Brain microvascular endothelial cell (primary cell): ENCODE measurements around the gene ARHGAP15.

Experiments
- DNase-seq: peaks from one replicate; pipeline ENCODE4 v3.0.0-alpha.2; 2020
- H3K27ac ChIP-seq: fragments of 250-450 bp; sonication (Bioruptor Pico); 2 replicates; pipeline ENCODE4 v1.5.1; 2020; ENCODE audit warnings: mild to moderate bottlenecking, moderate library complexity
- H3K27me3 ChIP-seq: fragments of 250-450 bp; sonication (Bioruptor Pico); replicated peaks from 2 replicates; pipeline ENCODE4 v1.5.1; 2020; ENCODE audit warnings: mild to moderate bottlenecking
- H3K36me3 ChIP-seq: fragments of 250-450 bp; sonication (Bioruptor Pico); replicated peaks from 2 replicates; pipeline ENCODE4 v1.5.1; 2020; ENCODE audit warnings: mild to moderate bottlenecking
- H3K4me3 ChIP-seq: 2 replicates; pipeline ENCODE4 v1.5.1; 2011; ENCODE audit warnings: low read depth, mild to moderate bottlenecking, control low read depth, low read length, moderate library complexity
- in situ Hi-C: cut with HindIII; loops from 2 replicates; pipeline ENCODE4 v1.10.0; 2017; ENCODE audit warnings: low sequenced_read_pairs, low pct_ligation_motif_present
- TF ChIP-seq, protein P1 (sequence below): IDR thresholded peaks from 2 replicates; pipeline ENCODE4 v1.5.1; 2011; ENCODE audit warnings: low read depth, mild to moderate bottlenecking, moderate library complexity, low read length, control low read depth, inconsistent platforms; ENCODE audit errors: missing control alignments

ARHGAP15 gene

GRCh38 chr2:143504397-143504796 lies 375.2 kb downstream of the ARHGAP15 start:
- in situ Hi-C loops: no loop called here
- no peak overlapping the region for H3K27ac ChIP-seq
- no peak overlapping the region for H3K4me3 ChIP-seq
- H3K36me3 ChIP-seq: no peaks in the 10 kb centered on the region
- H3K27me3 ChIP-seq: no peaks in the 10 kb centered on the region
- TF ChIP-seq, protein P1, sequence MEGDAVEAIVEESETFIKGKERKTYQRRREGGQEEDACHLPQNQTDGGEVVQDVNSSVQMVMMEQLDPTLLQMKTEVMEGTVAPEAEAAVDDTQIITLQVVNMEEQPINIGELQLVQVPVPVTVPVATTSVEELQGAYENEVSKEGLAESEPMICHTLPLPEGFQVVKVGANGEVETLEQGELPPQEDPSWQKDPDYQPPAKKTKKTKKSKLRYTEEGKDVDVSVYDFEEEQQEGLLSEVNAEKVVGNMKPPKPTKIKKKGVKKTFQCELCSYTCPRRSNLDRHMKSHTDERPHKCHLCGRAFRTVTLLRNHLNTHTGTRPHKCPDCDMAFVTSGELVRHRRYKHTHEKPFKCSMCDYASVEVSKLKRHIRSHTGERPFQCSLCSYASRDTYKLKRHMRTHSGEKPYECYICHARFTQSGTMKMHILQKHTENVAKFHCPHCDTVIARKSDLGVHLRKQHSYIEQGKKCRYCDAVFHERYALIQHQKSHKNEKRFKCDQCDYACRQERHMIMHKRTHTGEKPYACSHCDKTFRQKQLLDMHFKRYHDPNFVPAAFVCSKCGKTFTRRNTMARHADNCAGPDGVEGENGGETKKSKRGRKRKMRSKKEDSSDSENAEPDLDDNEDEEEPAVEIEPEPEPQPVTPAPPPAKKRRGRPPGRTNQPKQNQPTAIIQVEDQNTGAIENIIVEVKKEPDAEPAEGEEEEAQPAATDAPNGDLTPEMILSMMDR: no peak
- no peak for DNase-seq

- TF ChIP-seq, protein P1: no peak
- no peaks in the 10 kb centered on the region for H3K36me3 ChIP-seq
- no peak overlapping the region for H3K27ac ChIP-seq
- DNase-seq: no peak
- no peak overlapping the region for H3K4me3 ChIP-seq
- in situ Hi-C loops: no loop called here
- H3K27me3 ChIP-seq: no peaks in the 10 kb centered on the region
These were observed 376.3 kb downstream of the ARHGAP15 start for GRCh38 chr2:143505542-143505941.

DNA sequence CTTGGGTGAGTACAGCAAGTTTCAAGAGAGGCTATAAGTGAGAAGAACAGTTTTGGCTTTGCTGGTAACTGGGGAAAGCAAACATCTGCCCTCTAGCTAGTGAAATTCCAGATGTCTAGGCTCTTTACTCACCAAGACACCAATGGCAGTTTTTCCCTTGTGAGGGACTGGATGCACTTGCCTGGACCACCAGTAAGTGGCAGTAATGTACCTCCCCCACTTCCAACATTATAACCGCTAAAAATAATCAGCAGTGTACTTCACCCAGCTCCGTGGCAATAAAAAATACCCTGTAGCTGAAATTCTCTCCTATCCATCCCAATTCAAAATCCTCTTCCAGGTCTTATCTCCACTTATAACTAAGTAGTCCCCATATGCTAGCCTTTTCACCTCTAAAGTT lies 383.9 kb downstream of the ARHGAP15 start:
- Histone ChIP-seq H3K36me3 (no peaks in the 10 kb centered on the region), H3K27ac (no peak overlapping the region), H3K4me3 (no peak overlapping the region), H3K27me3 (no peaks in the 10 kb centered on the region)
- in situ Hi-C loops: no loop called here
- TF ChIP-seq, protein P1: peak; percentile 93
- peak; percentile 72 for DNase-seq

DNA sequence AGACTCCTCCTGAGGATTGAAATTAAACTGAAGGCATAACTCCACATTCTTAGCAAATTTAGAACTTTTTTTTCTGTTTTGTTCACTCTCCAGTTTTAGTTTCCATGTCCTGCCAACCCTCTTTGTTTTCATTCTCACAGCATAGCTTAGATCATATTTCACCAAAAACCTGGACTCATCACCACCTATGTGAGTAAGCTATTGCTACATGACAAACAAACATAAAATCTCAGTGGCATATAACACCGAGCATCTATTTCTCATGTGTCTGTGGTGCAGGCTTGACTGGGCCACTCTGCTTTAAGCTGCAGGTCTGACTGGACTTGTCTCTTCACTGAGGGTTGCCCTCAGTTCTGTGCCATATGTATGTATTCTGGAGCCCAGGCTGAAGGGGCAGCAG lies 385.2 kb downstream of the ARHGAP15 start:
- DNase-seq: no peak
- Histone ChIP-seq H3K4me3 (no peak overlapping the region), H3K27me3 (no peaks in the 10 kb centered on the region), H3K36me3 (no peaks in the 10 kb centered on the region), H3K27ac (no peak overlapping the region)
- in situ Hi-C loops: no loop called here
- TF ChIP-seq, protein P1: no peak

- Histone ChIP-seq H3K4me3 (no peak overlapping the region), H3K36me3 (no peaks in the 10 kb centered on the region), H3K27me3 (no peaks in the 10 kb centered on the region), H3K27ac (no peak overlapping the region)
- DNase-seq: no peak
- in situ Hi-C loops: no loop called here
- TF ChIP-seq, protein P1: no peak
These were observed 386.1 kb downstream of the ARHGAP15 start for GRCh38 chr2:143515318-143515717.

DNA sequence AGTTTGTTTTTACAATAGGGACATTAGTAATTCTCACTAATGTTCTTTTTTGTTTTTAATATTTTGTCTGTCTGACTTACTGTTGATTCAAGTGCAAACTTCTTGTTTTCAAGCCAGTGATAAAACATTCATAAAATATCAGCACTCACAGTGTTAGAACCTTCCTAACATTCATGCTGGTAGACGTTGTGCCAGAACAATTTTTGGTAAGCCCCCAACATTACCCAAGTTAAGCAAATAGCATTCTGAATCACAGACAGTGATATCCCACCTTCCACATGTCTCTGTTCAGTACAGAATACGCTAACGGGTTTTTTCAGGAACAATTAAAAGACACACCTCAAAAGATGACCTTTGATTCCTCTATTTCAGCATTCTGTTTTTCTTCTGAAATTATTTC lies 390.3 kb downstream of the ARHGAP15 start:
- Histone ChIP-seq H3K27me3 (no peaks in the 10 kb centered on the region), H3K27ac (no peak overlapping the region), H3K36me3 (no peaks in the 10 kb centered on the region), H3K4me3 (no peak overlapping the region)
- DNase-seq: no peak
- TF ChIP-seq, protein P1: no peak
- in situ Hi-C loops: no loop called here
